Ammon's horn (tissue), 1 donor: ENCODE measurements around the gene YEATS2.
A peak's percentile ranks its signal among the peaks of the same experiment; 100 is the strongest.
"Not testable (repeated sequence)": the region's sequence is repeated elsewhere in the genome, so short reads cannot be mapped to it uniquely, and the experiment has no call there.

ENCODE experiments used
- DNase-seq: peaks from one replicate; pipeline ENCODE4 v3.0.0-alpha.2; 2016; ENCODE audit warnings: low spot score

YEATS2 gene

GRCh38 chr3:183697610-183698317 lies at the start of gene YEATS2:
Gene YEATS2 (plus strand): TSS chr3:183697797. CDS start chr3:183715163, 17,366 bp downstream.
- DNase-seq: peak; percentile 55

- DNase-seq: no peak
Observed at GRCh38 chr3:183650554-183650953, 47.0 kb upstream of the YEATS2 start.

GRCh38 chr3:183653209-183654064 lies 44.2 kb upstream of the YEATS2 start:
- DNase-seq: no peak

- no peak for DNase-seq
Observed at GRCh38 chr3:183654727-183655126, 42.9 kb upstream of the YEATS2 start.

- DNase-seq: no peak
Observed at GRCh38 chr3:183662099-183662498, 35.5 kb upstream of the YEATS2 start.

GRCh38 chr3:183664913-183665381 lies 32.6 kb upstream of the YEATS2 start:
- DNase-seq: no peak

- DNase-seq: no peak
Observed at GRCh38 chr3:183680061-183680460, 17.5 kb upstream of the YEATS2 start.

GRCh38 chr3:183687705-183688104 lies 9.9 kb upstream of the YEATS2 start:
- no peak for DNase-seq

GRCh38 chr3:183688874-183689273 lies 8.7 kb upstream of the YEATS2 start:
- DNase-seq: no peak

GRCh38 chr3:183689621-183690020 lies 8.0 kb upstream of the YEATS2 start:
- not testable (repeated sequence) for DNase-seq

GRCh38 chr3:183690402-183690995 lies 7.1 kb upstream of the YEATS2 start:
- no peak for DNase-seq

- no peak for DNase-seq
Observed at GRCh38 chr3:183692436-183692835, 5.2 kb upstream of the YEATS2 start.

GRCh38 chr3:183695569-183696364 lies 1.8 kb upstream of the YEATS2 start:
- no peak for DNase-seq

GRCh38 chr3:183697123-183697609 lies 431 bp upstream of the YEATS2 start:
- no peak for DNase-seq

GRCh38 chr3:183698318-183698751 lies 738 bp downstream of the YEATS2 start:
- peak; percentile 35 for DNase-seq

- peak; percentile 67 for DNase-seq
Observed at GRCh38 chr3:183698756-183699155, 1.2 kb downstream of the YEATS2 start.

- DNase-seq: no peak
Observed at GRCh38 chr3:183699238-183699947, 1.8 kb downstream of the YEATS2 start.

GRCh38 chr3:183701744-183702143 lies 4.1 kb downstream of the YEATS2 start:
- DNase-seq: no peak

GRCh38 chr3:183703892-183704291 lies 6.3 kb downstream of the YEATS2 start:
- not testable (repeated sequence) for DNase-seq

- no peak for DNase-seq
Observed at GRCh38 chr3:183710231-183710630, 12.6 kb downstream of the YEATS2 start.

GRCh38 chr3:183711516-183711915 lies 13.9 kb downstream of the YEATS2 start:
- DNase-seq: no peak
